Astrocyte of the cerebellum (primary cell): ENCODE results near the gene NOXRED1.

Source experiments
- DNase-seq: peaks from one replicate; pipeline ENCODE4 v3.0.0-alpha.2; 2011; ENCODE audit warnings: low read depth
- H3K4me3 ChIP-seq: 2 replicates; pipeline ENCODE4 v1.5.1; 2011; ENCODE audit warnings: mild to moderate bottlenecking, low read depth, low read length, moderate library complexity
- in situ Hi-C: cut with HindIII; loops from 2 replicates; pipeline ENCODE4 v1.10.0; 2017; ENCODE audit warnings: low sequenced_read_pairs
- TF ChIP-seq, protein P1 (sequence below): IDR thresholded peaks from 2 replicates; pipeline ENCODE4 v1.5.1; 2012; ENCODE audit warnings: low read length, low read depth, moderate library complexity, mild to moderate bottlenecking; ENCODE audit errors: missing control alignments

The NOXRED1 gene

GRCh38 chr14:77347751-77348150 lies 75.6 kb downstream of the NOXRED1 start:
- no peak overlapping the region for H3K4me3 ChIP-seq
- TF ChIP-seq, protein P1, sequence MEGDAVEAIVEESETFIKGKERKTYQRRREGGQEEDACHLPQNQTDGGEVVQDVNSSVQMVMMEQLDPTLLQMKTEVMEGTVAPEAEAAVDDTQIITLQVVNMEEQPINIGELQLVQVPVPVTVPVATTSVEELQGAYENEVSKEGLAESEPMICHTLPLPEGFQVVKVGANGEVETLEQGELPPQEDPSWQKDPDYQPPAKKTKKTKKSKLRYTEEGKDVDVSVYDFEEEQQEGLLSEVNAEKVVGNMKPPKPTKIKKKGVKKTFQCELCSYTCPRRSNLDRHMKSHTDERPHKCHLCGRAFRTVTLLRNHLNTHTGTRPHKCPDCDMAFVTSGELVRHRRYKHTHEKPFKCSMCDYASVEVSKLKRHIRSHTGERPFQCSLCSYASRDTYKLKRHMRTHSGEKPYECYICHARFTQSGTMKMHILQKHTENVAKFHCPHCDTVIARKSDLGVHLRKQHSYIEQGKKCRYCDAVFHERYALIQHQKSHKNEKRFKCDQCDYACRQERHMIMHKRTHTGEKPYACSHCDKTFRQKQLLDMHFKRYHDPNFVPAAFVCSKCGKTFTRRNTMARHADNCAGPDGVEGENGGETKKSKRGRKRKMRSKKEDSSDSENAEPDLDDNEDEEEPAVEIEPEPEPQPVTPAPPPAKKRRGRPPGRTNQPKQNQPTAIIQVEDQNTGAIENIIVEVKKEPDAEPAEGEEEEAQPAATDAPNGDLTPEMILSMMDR: no peak
- in situ Hi-C loops: no loop called here
- DNase-seq: no peak

DNA sequence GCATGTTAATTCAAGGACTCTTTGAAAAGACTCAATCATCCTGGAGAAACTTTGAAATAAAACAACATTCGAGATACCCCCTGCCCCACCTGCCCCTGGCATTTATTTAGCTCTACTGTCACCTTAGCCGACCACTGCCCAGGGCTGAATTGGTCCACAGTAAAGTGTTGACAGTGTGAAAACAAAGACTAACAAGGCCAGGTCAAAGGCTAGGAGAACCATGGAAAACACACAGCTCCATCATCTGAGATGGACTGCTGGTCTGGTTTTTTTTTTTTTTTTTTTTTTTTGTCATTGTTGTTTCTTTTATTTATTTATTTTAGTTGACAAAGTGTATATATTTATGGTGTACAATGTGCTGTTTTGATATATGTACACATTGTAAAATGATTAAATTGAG lies 76.8 kb downstream of the NOXRED1 start:
- DNase-seq: no peak
- in situ Hi-C loops: no loop called here
- TF ChIP-seq, protein P1: no peak
- no peak overlapping the region for H3K4me3 ChIP-seq

- no peak for DNase-seq
- in situ Hi-C loops: no loop called here
- no peak overlapping the region for H3K4me3 ChIP-seq
- TF ChIP-seq, protein P1: no peak
Measured at GRCh38 chr14:77344377-77344996, 78.8 kb downstream of the NOXRED1 start.
